HepG2 (cell line): Measurements from ENCODE around the gene GPAM.

Experiments used
- ESRRA ChIP-seq: sonication (generic); formaldehyde crosslinking; IDR thresholded peaks from 2 replicates; pipeline ENCODE4 v1.5.1; 2020; ENCODE audit warnings: mild to moderate bottlenecking, low read depth, missing genetic modification reagents
- GATAD2A ChIP-seq: IDR thresholded peaks from 2 replicates; pipeline ENCODE4 v1.6.1; 2016
- HDAC2 ChIP-seq: sonication (generic); formaldehyde crosslinking; IDR thresholded peaks from 2 replicates; pipeline ENCODE4 v1.4.0; 2020; ENCODE audit warnings: missing genetic modification reagents
- PHF5A ChIP-seq: IDR thresholded peaks from one replicate; pipeline ENCODE4 v1.6.1; 2018; ENCODE audit warnings: low read depth, missing genetic modification reagents; ENCODE audit not compliant: unreplicated experiment
- POLR2A ChIP-seq, 2 experiments: IDR thresholded peaks; 2 replicates each; pipeline ENCODE4 v1.6.1; 2011; ENCODE audit warnings: low read depth in 2 of 2, low read length in 2 of 2, mild to moderate bottlenecking in 1 of 2, moderate library complexity in 1 of 2; ENCODE audit not compliant: insufficient read depth in 1 of 2
- RAD21 ChIP-seq: fragments of 450-650 bp; formaldehyde crosslinking; IDR thresholded peaks from 2 replicates; pipeline ENCODE4 v1.5.0; 2020; ENCODE audit warnings: mild to moderate bottlenecking
- SMARCC2 ChIP-seq: fragments of 450-650 bp; IDR thresholded peaks from 2 replicates; pipeline ENCODE4 v1.6.1; 2017; ENCODE audit warnings: antibody characterized with exemption, mild to moderate bottlenecking
- SMC3 ChIP-seq: IDR thresholded peaks from 2 replicates; pipeline ENCODE4 v1.6.1; 2011; ENCODE audit warnings: low read length, improper control_type of control experiment
- ZBTB7A ChIP-seq: sonication (generic); formaldehyde crosslinking; IDR thresholded peaks from 2 replicates; pipeline ENCODE4 v1.8.0; 2022; ENCODE audit warnings: mild to moderate bottlenecking, missing genetic modification reagents
- ZNF350 ChIP-seq: sonication (generic); formaldehyde crosslinking; IDR thresholded peaks from 2 replicates; pipeline ENCODE4 v1.4.0; 2020; ENCODE audit warnings: mild to moderate bottlenecking, low read depth, missing genetic modification reagents, borderline replicate concordance
- TF ChIP-seq, protein P1 (sequence below): fragments of 450-650 bp; IDR thresholded peaks from 2 replicates; pipeline ENCODE4 v1.6.1; 2017; ENCODE audit warnings: mild to moderate bottlenecking
- TF ChIP-seq, protein P2 (sequence below): sonication (generic); formaldehyde crosslinking; IDR thresholded peaks from 2 replicates; pipeline ENCODE4 v1.4.0; 2020; ENCODE audit warnings: missing genetic modification reagents

DNA sequence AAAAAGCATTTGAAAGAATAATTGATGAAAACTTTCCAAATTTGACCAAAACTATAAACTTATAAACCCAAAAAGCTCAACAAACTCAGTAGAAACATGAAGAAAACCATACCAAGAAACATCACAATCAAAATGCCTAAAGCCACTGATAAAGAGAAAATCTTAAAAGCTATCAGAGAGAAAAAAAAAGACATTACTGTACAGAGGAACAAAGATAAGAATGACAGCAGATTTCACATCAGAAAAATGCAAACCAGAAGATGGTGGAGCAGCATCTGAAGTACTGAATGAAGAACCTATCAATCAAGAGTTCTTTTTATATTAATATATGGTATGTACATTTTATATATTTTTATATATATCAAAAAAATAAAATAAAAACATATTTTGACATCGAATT lies 2.4 kb upstream of the GPAM start:
- TF ChIP-seq ESRRA, result no peak
- TF ChIP-seq, protein P1, sequence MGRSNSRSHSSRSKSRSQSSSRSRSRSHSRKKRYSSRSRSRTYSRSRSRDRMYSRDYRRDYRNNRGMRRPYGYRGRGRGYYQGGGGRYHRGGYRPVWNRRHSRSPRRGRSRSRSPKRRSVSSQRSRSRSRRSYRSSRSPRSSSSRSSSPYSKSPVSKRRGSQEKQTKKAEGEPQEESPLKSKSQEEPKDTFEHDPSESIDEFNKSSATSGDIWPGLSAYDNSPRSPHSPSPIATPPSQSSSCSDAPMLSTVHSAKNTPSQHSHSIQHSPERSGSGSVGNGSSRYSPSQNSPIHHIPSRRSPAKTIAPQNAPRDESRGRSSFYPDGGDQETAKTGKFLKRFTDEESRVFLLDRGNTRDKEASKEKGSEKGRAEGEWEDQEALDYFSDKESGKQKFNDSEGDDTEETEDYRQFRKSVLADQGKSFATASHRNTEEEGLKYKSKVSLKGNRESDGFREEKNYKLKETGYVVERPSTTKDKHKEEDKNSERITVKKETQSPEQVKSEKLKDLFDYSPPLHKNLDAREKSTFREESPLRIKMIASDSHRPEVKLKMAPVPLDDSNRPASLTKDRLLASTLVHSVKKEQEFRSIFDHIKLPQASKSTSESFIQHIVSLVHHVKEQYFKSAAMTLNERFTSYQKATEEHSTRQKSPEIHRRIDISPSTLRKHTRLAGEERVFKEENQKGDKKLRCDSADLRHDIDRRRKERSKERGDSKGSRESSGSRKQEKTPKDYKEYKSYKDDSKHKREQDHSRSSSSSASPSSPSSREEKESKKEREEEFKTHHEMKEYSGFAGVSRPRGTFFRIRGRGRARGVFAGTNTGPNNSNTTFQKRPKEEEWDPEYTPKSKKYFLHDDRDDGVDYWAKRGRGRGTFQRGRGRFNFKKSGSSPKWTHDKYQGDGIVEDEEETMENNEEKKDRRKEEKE, result no peak
- no peak for TF ChIP-seq GATAD2A
- TF ChIP-seq RAD21 (CRISPR knock-in tag), result no peak
- TF ChIP-seq, protein P2, sequence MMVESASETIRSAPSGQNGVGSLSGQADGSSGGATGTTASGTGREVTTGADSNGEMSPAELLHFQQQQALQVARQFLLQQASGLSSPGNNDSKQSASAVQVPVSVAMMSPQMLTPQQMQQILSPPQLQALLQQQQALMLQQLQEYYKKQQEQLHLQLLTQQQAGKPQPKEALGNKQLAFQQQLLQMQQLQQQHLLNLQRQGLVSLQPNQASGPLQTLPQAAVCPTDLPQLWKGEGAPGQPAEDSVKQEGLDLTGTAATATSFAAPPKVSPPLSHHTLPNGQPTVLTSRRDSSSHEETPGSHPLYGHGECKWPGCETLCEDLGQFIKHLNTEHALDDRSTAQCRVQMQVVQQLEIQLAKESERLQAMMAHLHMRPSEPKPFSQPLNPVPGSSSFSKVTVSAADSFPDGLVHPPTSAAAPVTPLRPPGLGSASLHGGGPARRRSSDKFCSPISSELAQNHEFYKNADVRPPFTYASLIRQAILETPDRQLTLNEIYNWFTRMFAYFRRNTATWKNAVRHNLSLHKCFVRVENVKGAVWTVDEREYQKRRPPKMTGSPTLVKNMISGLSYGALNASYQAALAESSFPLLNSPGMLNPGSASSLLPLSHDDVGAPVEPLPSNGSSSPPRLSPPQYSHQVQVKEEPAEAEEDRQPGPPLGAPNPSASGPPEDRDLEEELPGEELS (CRISPR knock-in tag), result no peak
- TF ChIP-seq ZBTB7A (CRISPR knock-in tag), result no peak
- no peak for TF ChIP-seq SMC3
- TF ChIP-seq ZNF350, result no peak
- no peak for TF ChIP-seq HDAC2 (CRISPR knock-in tag)
- no peak for TF ChIP-seq SMARCC2
- no peak for TF ChIP-seq PHF5A (CRISPR knock-in tag)
- TF ChIP-seq POLR2A (IDR thresholded peaks at IDR 0.05; ENCODE audit: insufficient read depth in 1 of 2, low read depth in 2 of 2, low read length in 2 of 2), result no peak
